GM12891 (cell line): Measurements from ENCODE around the gene TUT1.

Experiments
- DNase-seq: peaks from one replicate; pipeline ENCODE4 v3.0.0; 2011; ENCODE audit warnings: low spot score; ENCODE audit not compliant: insufficient read length
- FAIRE-seq: peaks from 2 replicates; lab custom pipeline; 2011; peaks lifted over from hg19 to GRCh38; lab: Jason Lieb, UNC
- PAX5 ChIP-seq: IDR thresholded peaks from 2 replicates; pipeline ENCODE4 v1.6.1; 2011; ENCODE audit warnings: low read length, moderate library complexity, mild to moderate bottlenecking; ENCODE audit not compliant: insufficient read depth, severe bottlenecking
- POLR2A ChIP-seq: IDR thresholded peaks from 2 replicates; pipeline ENCODE4 v1.6.1; 2011; ENCODE audit warnings: low read depth, low read length, control low read depth
- POLR2AphosphoS5 ChIP-seq: IDR thresholded peaks from 2 replicates; pipeline ENCODE4 v1.6.1; 2011; ENCODE audit warnings: low read depth, low read length, control low read depth
- POU2F2 ChIP-seq: IDR thresholded peaks from 2 replicates; pipeline ENCODE4 v1.6.1; 2011; ENCODE audit warnings: low read depth, mild to moderate bottlenecking, control low read depth, low read length, moderate library complexity
- SPI1 ChIP-seq: IDR thresholded peaks from 2 replicates; pipeline ENCODE4 v1.6.1; 2011; ENCODE audit warnings: low read depth, low read length, control low read depth
- TAF1 ChIP-seq: IDR thresholded peaks from 2 replicates; pipeline ENCODE4 v1.6.1; 2011; ENCODE audit warnings: low read depth, low read length, control low read depth

TUT1 gene

GRCh38 chr11:62613291-62613778, 22.0 kb upstream of the TUT1 start:
- 0 out of 2 replicates have a peak, but pooled peaks have one; percentile 34 for TF ChIP-seq POLR2AphosphoS5
- TF ChIP-seq POLR2A = no peak
- no peak for FAIRE-seq
- DNase-seq = no peak

GRCh38 chr11:62612366-62613290, 21.3 kb upstream of the TUT1 start, which contains the start of the genes EML3 and ROM1:
Gene EML3, minus strand, starts transcription at chr11:62612775. Its CDS starts 318 bp downstream, at chr11:62612457.
Gene ROM1, plus strand, starts transcription at chr11:62613257. Its CDS starts 25 bp downstream, at chr11:62613282.
- peak; percentile 84 for FAIRE-seq
- DNase-seq = peak; percentile 96
- no peak for TF ChIP-seq TAF1
- TF ChIP-seq POLR2AphosphoS5 = no peak
- no peak for TF ChIP-seq POU2F2
- TF ChIP-seq POLR2A = no peak; the same call in 1 of the 2 replicates
- no peak for TF ChIP-seq PAX5
- no peak for TF ChIP-seq SPI1

- FAIRE-seq = peak; percentile 55
- peak; percentile 66 for DNase-seq
- TF ChIP-seq TAF1 (peak; percentile 58), PAX5 (no peak), POU2F2 (no peak), POLR2A (peak; percentile 33)
These were observed 20.5 kb upstream of the TUT1 start for GRCh38 chr11:62611705-62612365.

GRCh38 chr11:62610814-62611704, 19.7 kb upstream of the TUT1 start:
- TF ChIP-seq POLR2AphosphoS5 = no peak
- TF ChIP-seq SPI1 = no peak
- no peak for TF ChIP-seq POU2F2
- TF ChIP-seq TAF1 = no peak
- TF ChIP-seq POLR2A = no peak
- no peak for TF ChIP-seq PAX5
- peak; percentile 69 for FAIRE-seq
- DNase-seq = no peak

GRCh38 chr11:62610403-62610802, 19.1 kb upstream of the TUT1 start:
- FAIRE-seq (no peak), DNase-seq (no peak)
- TF ChIP-seq POLR2AphosphoS5 (no peak), SPI1 (no peak), POU2F2 (no peak)

- TF ChIP-seq POLR2AphosphoS5 (no peak), POU2F2 (no peak), PAX5 (no peak), SPI1 (no peak), TAF1 (no peak), POLR2A (no peak)
- DNase-seq = no peak
- no peak for FAIRE-seq
These were observed 17.5 kb upstream of the TUT1 start for GRCh38 chr11:62608776-62609175.

GRCh38 chr11:62607714-62608113, 16.4 kb upstream of the TUT1 start:
- no peak for FAIRE-seq
- no peak for DNase-seq

GRCh38 chr11:62605902-62606301, 14.6 kb upstream of the TUT1 start:
- no peak for FAIRE-seq
- no peak for DNase-seq
- TF ChIP-seq POU2F2 (no peak), POLR2A (no peak), SPI1 (no peak), POLR2AphosphoS5 (no peak), TAF1 (no peak), PAX5 (no peak)

More at GRCh38 chr11:62607714-62608113, 16.4 kb upstream of the TUT1 start:
- no peak for TF ChIP-seq PAX5
- TF ChIP-seq POU2F2 = no peak
- no peak for TF ChIP-seq POLR2AphosphoS5
- TF ChIP-seq POLR2A = no peak

- no peak for TF ChIP-seq TAF1
- TF ChIP-seq SPI1 = no peak
- TF ChIP-seq POU2F2 = no peak
- no peak for TF ChIP-seq POLR2AphosphoS5
- no peak for TF ChIP-seq POLR2A
- no peak for TF ChIP-seq PAX5
- no peak for DNase-seq
- no peak for FAIRE-seq
These were observed 14.1 kb upstream of the TUT1 start for GRCh38 chr11:62605467-62605866.

GRCh38 chr11:62604460-62605120, 13.3 kb upstream of the TUT1 start:
- no peak for TF ChIP-seq POLR2A
- no peak for TF ChIP-seq POU2F2
- no peak for TF ChIP-seq POLR2AphosphoS5
- TF ChIP-seq TAF1 = no peak
- no peak for TF ChIP-seq SPI1
- TF ChIP-seq PAX5 = no peak
- DNase-seq (no peak), FAIRE-seq (no peak)
